ENCODE measurements around the gene LILRB2.

LILRB2 gene

GRCh38 chr19:54256250-54257115 is 24.4 kb downstream of the LILRB2 start:
- Mint-ChIP-seq H3K27me3 (ENCODE audit: low read depth) (no peaks in the 10 kb centered on the region), H3K9me3 (no peaks in the 10 kb centered on the region), H3K4me3 (no peak overlapping the region), H3K36me3 (ENCODE audit: low read depth) (no peaks in the 10 kb centered on the region), H3K4me1 (no peaks in the 10 kb centered on the region), H3K27ac (no peak overlapping the region)
- TF ChIP-seq CTCF (IDR thresholded peaks at IDR 0.05; ENCODE audit: unreplicated experiment in 3 of 3): no peak

- H3K4me1 Mint-ChIP-seq: peaks cover 5% of the 10 kb centered on the region
- no peak overlapping the region for H3K4me3 Mint-ChIP-seq
- H3K27me3 Mint-ChIP-seq (ENCODE audit: low read depth): peaks cover 4% of the 10 kb centered on the region
- TF ChIP-seq CTCF (IDR thresholded peaks at IDR 0.05; ENCODE audit: unreplicated experiment in 3 of 3): no peak
- no peaks in the 10 kb centered on the region for H3K36me3 Mint-ChIP-seq (ENCODE audit: low read depth)
- H3K27ac Mint-ChIP-seq: peak overlapping the region in 1 of 3 experiments; percentile 84
- no peaks in the 10 kb centered on the region for H3K9me3 Mint-ChIP-seq
Measured at GRCh38 chr19:54255105-54255775, 25.7 kb downstream of the LILRB2 start.

- no peak overlapping the region for H3K27ac Mint-ChIP-seq
- TF ChIP-seq CTCF (IDR thresholded peaks at IDR 0.05; ENCODE audit: unreplicated experiment in 3 of 3): no peak
- H3K36me3 Mint-ChIP-seq (ENCODE audit: low read depth): no peaks in the 10 kb centered on the region
- H3K9me3 Mint-ChIP-seq: no peaks in the 10 kb centered on the region
- H3K27me3 Mint-ChIP-seq (ENCODE audit: low read depth): peaks cover 6% of the 10 kb centered on the region
- H3K4me3 Mint-ChIP-seq: no peak overlapping the region
- peaks cover 8% of the 10 kb centered on the region for H3K4me1 Mint-ChIP-seq
Measured at GRCh38 chr19:54254195-54254906, 26.6 kb downstream of the LILRB2 start.

- peak overlapping the region in 1 of 3 experiments; percentile 37 for H3K27ac Mint-ChIP-seq
- peaks cover 6% of the 10 kb centered on the region for H3K27me3 Mint-ChIP-seq (ENCODE audit: low read depth)
- peaks cover 8% of the 10 kb centered on the region for H3K4me1 Mint-ChIP-seq
- H3K36me3 Mint-ChIP-seq (ENCODE audit: low read depth): no peaks in the 10 kb centered on the region
- no peaks in the 10 kb centered on the region for H3K9me3 Mint-ChIP-seq
- H3K4me3 Mint-ChIP-seq: no peak overlapping the region
- TF ChIP-seq CTCF (IDR thresholded peaks at IDR 0.05; ENCODE audit: unreplicated experiment in 3 of 3): no peak
Measured at GRCh38 chr19:54253331-54254194, 27.3 kb downstream of the LILRB2 start.

- peak overlapping the region in 1 of 3 experiments; percentile 46 for H3K27ac Mint-ChIP-seq
- no peaks in the 10 kb centered on the region for H3K9me3 Mint-ChIP-seq
- H3K27me3 Mint-ChIP-seq (ENCODE audit: low read depth): peaks cover 6% of the 10 kb centered on the region
- H3K36me3 Mint-ChIP-seq (ENCODE audit: low read depth): no peaks in the 10 kb centered on the region
- no peak for TF ChIP-seq CTCF (IDR thresholded peaks at IDR 0.05; ENCODE audit: unreplicated experiment in 3 of 3)
- no peak overlapping the region for H3K4me3 Mint-ChIP-seq
- peaks cover 11% of the 10 kb centered on the region for H3K4me1 Mint-ChIP-seq
Measured at GRCh38 chr19:54252845-54253244, 28.1 kb downstream of the LILRB2 start.
